ENCODE results near the gene GCLM.

DNA sequence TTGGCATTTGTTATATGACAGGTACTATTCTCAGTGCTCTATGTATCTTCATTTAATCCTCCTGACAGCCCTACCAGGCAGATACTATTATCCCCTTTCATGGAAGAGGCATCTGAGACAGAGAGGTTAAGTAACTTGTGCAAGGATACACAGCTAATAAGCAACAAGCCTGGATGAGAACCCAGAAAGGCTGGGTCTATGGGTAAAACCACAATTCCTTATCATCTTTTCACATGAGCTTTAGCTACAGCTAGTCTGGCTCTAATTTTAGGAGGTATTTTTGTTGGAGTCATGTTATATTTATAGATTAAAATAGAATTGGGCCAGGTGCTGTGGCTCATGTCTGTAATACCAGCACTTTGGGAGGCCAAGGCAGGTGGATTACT is 57.9 kb downstream of the GCLM start:
- TF ChIP-seq, protein P1, sequence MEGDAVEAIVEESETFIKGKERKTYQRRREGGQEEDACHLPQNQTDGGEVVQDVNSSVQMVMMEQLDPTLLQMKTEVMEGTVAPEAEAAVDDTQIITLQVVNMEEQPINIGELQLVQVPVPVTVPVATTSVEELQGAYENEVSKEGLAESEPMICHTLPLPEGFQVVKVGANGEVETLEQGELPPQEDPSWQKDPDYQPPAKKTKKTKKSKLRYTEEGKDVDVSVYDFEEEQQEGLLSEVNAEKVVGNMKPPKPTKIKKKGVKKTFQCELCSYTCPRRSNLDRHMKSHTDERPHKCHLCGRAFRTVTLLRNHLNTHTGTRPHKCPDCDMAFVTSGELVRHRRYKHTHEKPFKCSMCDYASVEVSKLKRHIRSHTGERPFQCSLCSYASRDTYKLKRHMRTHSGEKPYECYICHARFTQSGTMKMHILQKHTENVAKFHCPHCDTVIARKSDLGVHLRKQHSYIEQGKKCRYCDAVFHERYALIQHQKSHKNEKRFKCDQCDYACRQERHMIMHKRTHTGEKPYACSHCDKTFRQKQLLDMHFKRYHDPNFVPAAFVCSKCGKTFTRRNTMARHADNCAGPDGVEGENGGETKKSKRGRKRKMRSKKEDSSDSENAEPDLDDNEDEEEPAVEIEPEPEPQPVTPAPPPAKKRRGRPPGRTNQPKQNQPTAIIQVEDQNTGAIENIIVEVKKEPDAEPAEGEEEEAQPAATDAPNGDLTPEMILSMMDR (IDR thresholded peaks at IDR 0.05; ENCODE audit: insufficient read depth, low read length, poor library complexity, severe bottlenecking), result no peak
- no peak for TF ChIP-seq EZH2phosphoT487 (conservative IDR thresholded peaks at IDR 0.05; ENCODE audit: low read length)

Data from SU-DHL-6 (cell line).